GM18951 (cell line): ENCODE data around the gene IFNB1.

Source experiments
- POLR2A ChIP-seq: IDR thresholded peaks from 4 replicates; pipeline ENCODE4 v1.6.1; 2011; ENCODE audit warnings: mild to moderate bottlenecking; ENCODE audit not compliant: insufficient read length, insufficient read depth; ENCODE audit errors: extremely low read depth
- in situ Hi-C: fragments of 300-500 bp; cut with MboI; formaldehyde crosslinking; loops from one replicate; pipeline ENCODE4 v1.12.0; 2022; ENCODE audit warnings: low sequenced_read_pairs, mixed read lengths, inconsistent platforms; ENCODE audit not compliant: unreplicated experiment

Gene IFNB1

GRCh38 chr9:21086538-21086937 lies 8.8 kb upstream of the IFNB1 start:
- in situ Hi-C loops, result no loop called here
- no peak for TF ChIP-seq POLR2A

GRCh38 chr9:21085005-21085404 lies 7.3 kb upstream of the IFNB1 start:
- in situ Hi-C loops, result no loop called here
- no peak for TF ChIP-seq POLR2A

- in situ Hi-C loops, result no loop called here
- TF ChIP-seq POLR2A, result no peak
These were observed 6.6 kb upstream of the IFNB1 start for GRCh38 chr9:21084242-21084850.

GRCh38 chr9:21082671-21083070 lies 4.9 kb upstream of the IFNB1 start:
- in situ Hi-C loops, result no loop called here

GRCh38 chr9:21081999-21082398 lies 4.3 kb upstream of the IFNB1 start:
- in situ Hi-C loops, result no loop called here

More at GRCh38 chr9:21082671-21083070, 4.9 kb upstream of the IFNB1 start:
- no peak for TF ChIP-seq POLR2A

GRCh38 chr9:21081451-21081850 lies 3.7 kb upstream of the IFNB1 start:
- no peak for TF ChIP-seq POLR2A
- in situ Hi-C loops, result no loop called here

More at GRCh38 chr9:21081999-21082398, 4.3 kb upstream of the IFNB1 start:
- no peak for TF ChIP-seq POLR2A

GRCh38 chr9:21080793-21081192 lies 3.1 kb upstream of the IFNB1 start:
- in situ Hi-C loops, result no loop called here
- TF ChIP-seq POLR2A, result no peak

GRCh38 chr9:21078702-21079101 lies 960 bp upstream of the IFNB1 start:
- in situ Hi-C loops, result no loop called here
- TF ChIP-seq POLR2A, result no peak

GRCh38 chr9:21075484-21075883 lies 2.3 kb downstream of the IFNB1 start:
- TF ChIP-seq POLR2A, result no peak
- in situ Hi-C loops, result no loop called here

- no peak for TF ChIP-seq POLR2A
- in situ Hi-C loops, result no loop called here
These were observed 6.8 kb downstream of the IFNB1 start for GRCh38 chr9:21070906-21071305.

- in situ Hi-C loops, result no loop called here
- TF ChIP-seq POLR2A, result no peak
These were observed 7.6 kb downstream of the IFNB1 start for GRCh38 chr9:21070171-21070571.

- in situ Hi-C loops, result no loop called here
These were observed 16.7 kb downstream of the IFNB1 start for GRCh38 chr9:21060919-21061561.

GRCh38 chr9:21056931-21057330 lies 20.8 kb downstream of the IFNB1 start:
- TF ChIP-seq POLR2A, result no peak
- in situ Hi-C loops, result no loop called here

More at GRCh38 chr9:21060919-21061561, 16.7 kb downstream of the IFNB1 start:
- TF ChIP-seq POLR2A, result no peak

- no peak for TF ChIP-seq POLR2A
- in situ Hi-C loops, result no loop called here
These were observed 23.9 kb downstream of the IFNB1 start for GRCh38 chr9:21053851-21054250.
